Stomach (tissue), 9 donors: ENCODE data around the gene NRCAM. TPM values are rescaled to one million over a fixed set of nuclear protein-coding genes. Genes with fewer than 3 reads are reported as not detected.

Source experiments
- DNase-seq, 2 donors: peaks; one replicate each; pipeline versions ENCODE4 v3.0.0 to v3.0.0-alpha.2; 2013 to 2019
- H3K27ac ChIP-seq, 5 donors: fragments of 200-600 bp in 4 of 5; sonication (generic) in 4 of 5; one replicate each; pipeline ENCODE4 v1.5.1; 2013 to 2019; ENCODE audit warnings: mild to moderate bottlenecking in 1 of 5, moderate library complexity in 1 of 5
- H3K27me3 ChIP-seq, 3 donors: fragments of 200-600 bp; sonication (generic); one replicate each; pipeline ENCODE4 v1.5.1; 2017 to 2019; ENCODE audit warnings: mixed run types in 1 of 3
- H3K36me3 ChIP-seq, 4 donors: fragments of 200-600 bp; sonication (generic); 1 replicate in 3 of 4; 2 replicates in 1 of 4; pipeline ENCODE4 v1.5.1; 2016 to 2019
- H3K4me1 ChIP-seq, 4 donors: fragments of 200-600 bp; sonication (generic); one replicate each; pipeline ENCODE4 v1.5.1; 2016 to 2019
- H3K4me3 ChIP-seq, 4 donors: fragments of 200-600 bp; sonication (generic) in 3 of 4; one replicate each; pipeline ENCODE4 v1.5.1; 2016 to 2019; ENCODE audit warnings: mild to moderate bottlenecking in 1 of 4
- H3K9me3 ChIP-seq, 4 donors: fragments of 200-600 bp; sonication (generic); one replicate each; pipeline ENCODE4 v1.5.1; 2016 to 2019
- EP300 ChIP-seq: sonication (generic); formaldehyde crosslinking; IDR thresholded peaks from one replicate; pipeline ENCODE4 v1.6.1; 2017; ENCODE audit warnings: antibody characterized with exemption
- POLR2A ChIP-seq, 4 donors: fragments of 450-650 bp; IDR thresholded peaks; one replicate each; pipeline ENCODE4 v1.6.1; 2016; ENCODE audit warnings: antibody characterized with exemption in 4 of 4, control low read depth in 2 of 4, mild to moderate bottlenecking in 1 of 4, moderate library complexity in 1 of 4
- POLR2AphosphoS5 ChIP-seq, 3 donors: sonication (generic); formaldehyde crosslinking; IDR thresholded peaks; one replicate each; pipeline ENCODE4 v1.6.1; 2016; ENCODE audit warnings: antibody characterized with exemption in 3 of 3
- WGBS, 5 donors: extraction: QIAGEN DNeasy Blood & Tissue Kit in 3 of 5; methylation state at CpG; one replicate each; pipeline versions ENCODE4 v1.1.5 to v1.1.7; 2013 to 2018; 5-methylcytosine and 5-hydroxymethylcytosine counted together
- intact Hi-C: fragments of 100-400 bp; cut with DNase I; formaldehyde crosslinking; loops from one replicate; pipeline ENCODE4 v1.15.1; 2023; ENCODE audit warnings: low total_unique reads
- polyA plus RNA-seq, 3 donors: library from polyadenylated mRNA; stranded (reverse); fragments of 200-250 nt; gene quantifications; one replicate each; pipeline ENCODE4 v1.2.3, GENCODE V29; 2013
- total RNA-seq, 5 donors: library from RNA; depleted of rRNA; stranded (reverse); fragments of >200 nt; gene quantifications; one replicate each; pipeline versions ENCODE4 v1.1.0 to v1.2.3, GENCODE V29; 2014 to 2016
- TF ChIP-seq, protein P1 (sequence below), 7 experiments: fragments of 450-650 bp in 4 of 7; fragments of 200-600 bp in 3 of 7; sonication (generic) in 3 of 7; IDR thresholded peaks; one replicate each; pipeline ENCODE4 v1.5.1; 2016 to 2019; ENCODE audit warnings: antibody characterized with exemption in 7 of 7, control low read depth in 2 of 7, mild to moderate bottlenecking in 1 of 7
- donor health status: healthy with polysubstance abuse.
- donor health status: Bipolar disorder and iron deficiency.
- donor health status: healthy.

The NRCAM gene
- total and polyA plus RNA-seq, 8 donors, result 1.2 to 9.4 (median 2.3) TPM

DNA sequence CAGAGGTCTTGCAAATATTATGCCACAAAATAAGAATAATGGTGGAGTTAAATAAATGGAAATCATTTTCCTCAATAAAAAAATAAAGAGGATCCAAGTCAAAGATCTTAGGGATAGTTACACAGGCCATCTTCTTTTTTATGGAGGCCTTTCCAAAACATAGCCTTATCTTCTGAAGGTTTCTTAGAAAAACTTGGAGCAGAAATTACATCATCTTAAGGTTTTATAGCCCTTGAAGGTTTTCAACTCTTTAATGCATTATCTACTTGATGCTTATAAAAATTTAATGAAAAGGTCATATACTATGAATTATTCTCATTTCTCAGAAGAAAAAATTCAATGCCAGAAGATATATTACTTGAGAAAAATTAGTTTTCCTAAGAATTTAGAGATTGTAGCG is 231.8 kb downstream of the NRCAM start:
- intact Hi-C loops, result no loop called here

DNA sequence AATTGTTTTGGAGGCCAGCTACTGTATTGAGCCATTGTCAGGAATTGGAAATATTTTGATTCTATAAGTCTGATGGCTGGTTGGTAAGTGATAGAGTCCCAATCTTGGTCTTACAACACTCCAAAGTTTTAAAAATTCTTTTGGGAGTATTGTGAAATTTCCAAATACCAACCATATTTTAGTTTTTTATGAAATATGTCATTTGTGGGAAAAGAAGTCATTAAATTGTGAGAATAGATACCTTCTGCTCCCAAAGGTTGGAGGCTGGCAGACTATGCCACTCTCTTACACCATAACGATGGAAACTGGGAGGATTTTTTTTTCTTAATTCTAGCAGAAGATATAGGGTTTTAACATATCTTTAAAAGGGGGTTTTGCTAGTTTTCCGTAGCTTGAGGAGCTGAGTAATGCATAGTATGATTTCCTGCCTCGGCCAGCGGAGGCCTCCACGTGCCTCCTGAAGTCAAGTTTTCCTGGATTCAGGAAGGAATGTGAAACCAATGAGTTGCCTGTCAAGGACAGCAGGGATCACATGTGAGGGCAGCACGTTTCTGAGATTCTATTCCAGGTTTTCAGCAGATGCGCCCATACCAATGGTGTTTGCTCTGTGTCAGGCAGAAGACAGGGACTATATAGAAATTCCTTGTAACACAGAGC is 233.9 kb downstream of the NRCAM start:
- TF ChIP-seq EP300 (no peak), POLR2AphosphoS5 (IDR thresholded peaks at IDR 0.05) (no peak), POLR2A (IDR thresholded peaks at IDR 0.05) (no peak)
- TF ChIP-seq, protein P1, sequence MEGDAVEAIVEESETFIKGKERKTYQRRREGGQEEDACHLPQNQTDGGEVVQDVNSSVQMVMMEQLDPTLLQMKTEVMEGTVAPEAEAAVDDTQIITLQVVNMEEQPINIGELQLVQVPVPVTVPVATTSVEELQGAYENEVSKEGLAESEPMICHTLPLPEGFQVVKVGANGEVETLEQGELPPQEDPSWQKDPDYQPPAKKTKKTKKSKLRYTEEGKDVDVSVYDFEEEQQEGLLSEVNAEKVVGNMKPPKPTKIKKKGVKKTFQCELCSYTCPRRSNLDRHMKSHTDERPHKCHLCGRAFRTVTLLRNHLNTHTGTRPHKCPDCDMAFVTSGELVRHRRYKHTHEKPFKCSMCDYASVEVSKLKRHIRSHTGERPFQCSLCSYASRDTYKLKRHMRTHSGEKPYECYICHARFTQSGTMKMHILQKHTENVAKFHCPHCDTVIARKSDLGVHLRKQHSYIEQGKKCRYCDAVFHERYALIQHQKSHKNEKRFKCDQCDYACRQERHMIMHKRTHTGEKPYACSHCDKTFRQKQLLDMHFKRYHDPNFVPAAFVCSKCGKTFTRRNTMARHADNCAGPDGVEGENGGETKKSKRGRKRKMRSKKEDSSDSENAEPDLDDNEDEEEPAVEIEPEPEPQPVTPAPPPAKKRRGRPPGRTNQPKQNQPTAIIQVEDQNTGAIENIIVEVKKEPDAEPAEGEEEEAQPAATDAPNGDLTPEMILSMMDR (IDR thresholded peaks at IDR 0.05), result no peak
- Histone ChIP-seq H3K4me1 (no peaks in the 10 kb centered on the region), H3K27me3 (no peaks in the 10 kb centered on the region), H3K36me3 (no peaks in the 10 kb centered on the region), H3K27ac (no peak overlapping the region), H3K4me3 (no peak overlapping the region), H3K9me3 (no peaks in the 10 kb centered on the region)
- intact Hi-C loops, result no loop called here
- peak in 1 of 2 donors; percentile 37 for DNase-seq
- 45 to 66% (median 61%) methylated on average over 7 of the region's 7 CpGs for WGBS, 5 donors

More for the DNA sequence above, 231.8 kb downstream of the NRCAM start:
- WGBS, 5 donors, result 95 to 100% (median 98%) methylated on average over 1 of the region's 1 CpG
- Histone ChIP-seq H3K27me3 (no peaks in the 10 kb centered on the region), H3K4me1 (no peaks in the 10 kb centered on the region), H3K36me3 (no peaks in the 10 kb centered on the region), H3K9me3 (no peaks in the 10 kb centered on the region), H3K4me3 (no peak overlapping the region), H3K27ac (no peak overlapping the region)
- DNase-seq, result no peak
- TF ChIP-seq POLR2AphosphoS5 (IDR thresholded peaks at IDR 0.05) (no peak), EP300 (no peak), POLR2A (IDR thresholded peaks at IDR 0.05) (no peak)
- TF ChIP-seq, protein P1 (IDR thresholded peaks at IDR 0.05), result no peak

DNA sequence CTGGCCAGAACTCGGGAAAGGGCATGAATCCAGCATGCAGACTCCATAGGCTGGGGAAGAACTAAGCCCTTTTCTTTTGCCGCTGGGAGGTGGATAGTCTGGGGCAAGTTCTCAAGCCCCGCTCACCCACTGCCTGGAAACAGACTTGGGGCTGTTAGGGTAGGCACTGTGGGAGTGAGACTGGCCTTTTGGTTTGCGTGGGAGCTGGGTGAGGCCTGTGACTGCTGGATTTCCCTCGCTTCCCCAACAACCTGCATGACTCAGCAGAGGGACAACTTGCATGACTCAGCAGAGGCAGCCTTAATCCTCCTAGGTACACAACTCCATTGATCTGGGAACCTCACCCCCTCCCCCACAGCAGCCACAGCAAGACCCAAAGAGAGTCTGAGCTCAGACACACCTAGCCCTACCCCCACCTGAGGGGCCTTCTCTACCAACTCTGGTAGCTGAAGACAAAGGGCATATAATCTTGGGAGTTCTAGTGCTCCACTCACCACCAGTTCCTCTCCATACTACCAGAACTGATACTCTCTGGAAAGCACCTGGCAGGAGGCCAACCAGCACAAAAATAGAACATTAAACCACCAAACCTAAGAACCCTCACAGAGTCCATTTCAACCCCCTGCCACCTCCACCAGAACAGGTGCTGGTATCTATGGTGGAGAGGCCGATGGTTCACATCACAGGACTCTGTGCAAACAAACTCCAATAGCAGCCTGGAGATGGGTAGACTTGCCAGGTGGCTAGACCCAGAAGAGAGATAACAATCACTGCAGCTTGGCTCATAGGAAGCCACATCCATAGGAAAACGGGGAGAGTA is 244.6 kb downstream of the NRCAM start:
- DNase-seq, result peak in 1 of 2 donors; percentile 31
- intact Hi-C loops, result no loop called here
- Histone ChIP-seq H3K4me3 (no peak overlapping the region), H3K4me1 (no peaks in the 10 kb centered on the region), H3K27ac (no peak overlapping the region), H3K27me3 (no peaks in the 10 kb centered on the region), H3K9me3 (no peaks in the 10 kb centered on the region), H3K36me3 (no peaks in the 10 kb centered on the region)
- TF ChIP-seq, protein P1 (IDR thresholded peaks at IDR 0.05), result no peak
- TF ChIP-seq POLR2AphosphoS5 (IDR thresholded peaks at IDR 0.05), result no peak
- no peak for TF ChIP-seq POLR2A (IDR thresholded peaks at IDR 0.05)
- no peak for TF ChIP-seq EP300
- 77 to 80% (median 77%) methylated on average over 7 of the region's 7 CpGs for WGBS, 5 donors

DNA sequence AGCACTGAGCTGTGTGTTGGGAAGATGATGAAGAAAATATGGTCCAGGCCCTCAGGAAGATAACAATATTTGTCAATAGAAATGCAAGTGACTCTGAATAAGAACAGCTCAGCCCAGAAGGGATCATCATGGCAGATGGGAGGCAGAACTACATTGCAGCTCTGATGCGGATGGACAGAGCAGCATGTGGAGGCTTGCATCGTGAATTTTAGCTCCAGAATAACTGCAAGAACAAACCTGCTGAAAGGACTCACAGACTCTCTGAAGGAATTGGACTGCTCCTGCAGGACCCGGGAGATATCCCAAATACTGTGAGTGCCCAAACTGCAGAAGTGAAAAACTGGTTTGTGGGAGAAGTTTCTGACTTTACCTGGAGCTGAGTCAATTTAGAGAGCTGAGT is 245.4 kb downstream of the NRCAM start:
- intact Hi-C loops, result no loop called here
- no peak overlapping the region for H3K4me3 ChIP-seq
- no peak for TF ChIP-seq POLR2AphosphoS5 (IDR thresholded peaks at IDR 0.05)
- no peak for TF ChIP-seq EP300
- no peak for TF ChIP-seq POLR2A (IDR thresholded peaks at IDR 0.05)
- TF ChIP-seq, protein P1 (IDR thresholded peaks at IDR 0.05), result no peak
- H3K36me3 ChIP-seq, result no peaks in the 10 kb centered on the region
- H3K27ac ChIP-seq, result no peak overlapping the region
- no peak for DNase-seq
- no peaks in the 10 kb centered on the region for H3K27me3 ChIP-seq
- no peaks in the 10 kb centered on the region for H3K9me3 ChIP-seq
- 88 to 100% (median 96%) methylated on average over 3 of the region's 3 CpGs for WGBS, 5 donors
- H3K4me1 ChIP-seq, result no peaks in the 10 kb centered on the region
